AG04449 (cell line): ENCODE measurements around the gene FBXO45.

Source experiments
- CTCF ChIA-PET: fragments of 350-600 bp; formaldehyde crosslinking; extraction: SDS; loops from one replicate; lab custom pipeline; 2021; ENCODE audit warnings: antibody characterized with exemption; lab: Yijun Ruan, JAX
- POLR2A ChIA-PET: fragments of 400-600, 350-600 bp; formaldehyde crosslinking; extraction: SDS; loops from one replicate; lab custom pipeline; 2020; ENCODE audit warnings: antibody characterized with exemption, inconsistent platforms; lab: Yijun Ruan, JAX
- DNase-seq: peaks from one replicate; pipeline ENCODE4 v3.0.0-alpha.2; 2010; ENCODE audit warnings: low read depth, low spot score
- H3K4me3 ChIP-seq: 2 replicates; pipeline ENCODE4 v1.5.1; 2011; ENCODE audit warnings: low read depth, mild to moderate bottlenecking, control low read depth, low read length
- TF ChIP-seq, protein P1 (sequence below): IDR thresholded peaks from one replicate; pipeline ENCODE4 v1.5.1; 2011; ENCODE audit warnings: mild to moderate bottlenecking, moderate library complexity, low read length, control low read depth, inconsistent platforms; ENCODE audit not compliant: insufficient read depth; ENCODE audit errors: missing control alignments

Gene FBXO45

DNA sequence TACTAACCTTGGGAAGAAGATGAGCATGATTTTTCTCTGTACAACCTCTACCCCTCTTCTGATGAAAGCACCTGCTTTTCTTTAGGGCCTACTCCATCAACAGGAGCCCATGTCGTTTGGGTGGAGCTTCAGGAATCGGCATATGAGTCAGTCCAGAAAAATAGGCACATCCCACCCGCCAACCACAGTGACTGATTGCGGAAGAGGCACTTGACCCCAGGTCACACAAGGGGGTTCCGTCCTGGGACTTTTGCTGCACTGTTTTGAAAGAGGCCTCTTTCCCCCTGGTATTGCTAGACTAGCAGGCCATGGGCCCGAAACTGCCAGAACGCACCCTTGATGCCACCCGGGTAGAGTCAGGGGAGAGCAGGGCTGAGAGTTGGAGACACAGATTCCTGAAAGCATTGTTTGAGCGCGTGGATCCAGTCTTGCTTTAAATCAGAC, 51.7 kb downstream of the FBXO45 start:
- TF ChIP-seq, protein P1, sequence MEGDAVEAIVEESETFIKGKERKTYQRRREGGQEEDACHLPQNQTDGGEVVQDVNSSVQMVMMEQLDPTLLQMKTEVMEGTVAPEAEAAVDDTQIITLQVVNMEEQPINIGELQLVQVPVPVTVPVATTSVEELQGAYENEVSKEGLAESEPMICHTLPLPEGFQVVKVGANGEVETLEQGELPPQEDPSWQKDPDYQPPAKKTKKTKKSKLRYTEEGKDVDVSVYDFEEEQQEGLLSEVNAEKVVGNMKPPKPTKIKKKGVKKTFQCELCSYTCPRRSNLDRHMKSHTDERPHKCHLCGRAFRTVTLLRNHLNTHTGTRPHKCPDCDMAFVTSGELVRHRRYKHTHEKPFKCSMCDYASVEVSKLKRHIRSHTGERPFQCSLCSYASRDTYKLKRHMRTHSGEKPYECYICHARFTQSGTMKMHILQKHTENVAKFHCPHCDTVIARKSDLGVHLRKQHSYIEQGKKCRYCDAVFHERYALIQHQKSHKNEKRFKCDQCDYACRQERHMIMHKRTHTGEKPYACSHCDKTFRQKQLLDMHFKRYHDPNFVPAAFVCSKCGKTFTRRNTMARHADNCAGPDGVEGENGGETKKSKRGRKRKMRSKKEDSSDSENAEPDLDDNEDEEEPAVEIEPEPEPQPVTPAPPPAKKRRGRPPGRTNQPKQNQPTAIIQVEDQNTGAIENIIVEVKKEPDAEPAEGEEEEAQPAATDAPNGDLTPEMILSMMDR, result no peak
- CTCF ChIA-PET, result interaction anchor here (1.9 kb wide), 1 partner anchor 10 kb away, joined by 6 read pairs; no protein-coding TSS in a partner anchor
- POLR2A ChIA-PET, result no interaction called here
- no peak for DNase-seq
- H3K4me3 ChIP-seq, result no peak overlapping the region

DNA sequence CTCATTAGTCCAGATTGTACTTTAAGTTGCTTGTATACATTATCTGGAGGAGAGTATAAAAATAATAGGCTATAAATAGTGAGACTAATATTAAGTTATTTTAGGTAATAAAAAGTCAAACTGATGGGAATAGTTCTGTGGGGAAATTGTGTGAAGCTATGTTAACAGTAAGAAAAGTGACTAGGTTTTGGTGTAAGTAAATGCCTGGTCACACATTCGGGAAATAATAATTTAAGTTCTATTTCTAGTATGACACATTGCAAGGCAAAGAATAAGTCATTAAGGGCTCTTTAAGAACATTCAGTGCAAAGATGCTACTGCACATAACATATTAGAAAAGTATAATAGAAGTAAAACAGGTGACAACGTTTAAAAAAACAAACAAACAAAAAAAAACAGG, 52.2 kb downstream of the FBXO45 start:
- no peak overlapping the region for H3K4me3 ChIP-seq
- DNase-seq, result no peak
- CTCF ChIA-PET, result interaction anchor here (1.9 kb wide), 1 partner anchor 11 kb away, joined by 6 read pairs; no protein-coding TSS in a partner anchor
- POLR2A ChIA-PET, result no interaction called here
- TF ChIP-seq, protein P1, result no peak

DNA sequence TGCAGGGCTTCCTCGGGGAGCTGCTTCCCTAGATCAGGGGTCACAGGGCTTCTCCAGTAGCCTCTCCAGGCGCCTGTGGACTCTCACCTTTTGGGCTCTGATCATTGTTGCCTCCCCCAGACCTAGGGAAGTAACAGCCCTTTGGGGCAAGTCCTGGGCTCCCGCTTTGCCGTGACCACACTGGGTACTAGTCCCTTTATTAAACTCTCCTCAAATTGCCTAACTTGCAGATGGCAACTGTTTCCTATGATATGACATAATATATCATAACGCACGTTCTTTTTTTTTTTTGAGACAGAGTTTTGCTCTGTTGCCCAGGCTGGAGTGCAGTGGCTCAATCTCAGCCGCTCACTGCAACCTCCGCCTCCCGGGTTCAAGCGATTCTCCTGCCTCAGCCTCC, 53.2 kb downstream of the FBXO45 start:
- no peak for DNase-seq
- TF ChIP-seq, protein P1, result no peak
- ChIA-PET POLR2A (no interaction called here), CTCF (interaction anchor here (1.9 kb wide), 1 partner anchor 12 kb away, joined by 6 read pairs; no protein-coding TSS in a partner anchor)
- no peak overlapping the region for H3K4me3 ChIP-seq

GRCh38 chr3:196624067-196624790, 55.8 kb downstream of the FBXO45 start:
- TF ChIP-seq, protein P1, result no peak
- ChIA-PET CTCF (interaction anchor here (1.4 kb wide), 1 partner anchor 61 kb away, joined by 5 read pairs; no protein-coding TSS in a partner anchor), POLR2A (no interaction called here)
- DNase-seq, result no peak
- H3K4me3 ChIP-seq, result no peak overlapping the region

- TF ChIP-seq, protein P1, result no peak
- no peak overlapping the region for H3K4me3 ChIP-seq
- no peak for DNase-seq
- ChIA-PET CTCF (interaction anchor here (1.4 kb wide), 1 partner anchor 60 kb away, joined by 5 read pairs; no protein-coding TSS in a partner anchor), POLR2A (no interaction called here)
Observed at GRCh38 chr3:196624907-196625306, 56.4 kb downstream of the FBXO45 start.

GRCh38 chr3:196625331-196625730, 56.9 kb downstream of the FBXO45 start:
- no peak for DNase-seq
- ChIA-PET POLR2A (no interaction called here), CTCF (interaction anchor here (1.4 kb wide), 1 partner anchor 60 kb away, joined by 5 read pairs; no protein-coding TSS in a partner anchor)
- TF ChIP-seq, protein P1, result no peak
- H3K4me3 ChIP-seq, result no peak overlapping the region
